ENCODE measurements around the gene MOK. TPM values are rescaled to one million over a fixed set of nuclear protein-coding genes. Genes with fewer than 3 reads are reported as not detected.
A peak's percentile ranks its signal among the peaks of the same experiment; 100 is the strongest.

The MOK gene
- total RNA-seq, 1 donor from 2014 or later, result 5.2 TPM

GRCh38 chr14:102184316-102185035, 120.5 kb downstream of the MOK start:
- Histone ChIP-seq H3K36me3 (ENCODE audit: control insufficient read depth in 3 of 3, insufficient read depth in 3 of 3, low read length in 3 of 3) (no peaks in the 10 kb centered on the region), H3K9ac (ENCODE audit: low read depth in 1 of 3, low read length in 3 of 3) (no peak overlapping the region), H3K27ac (ENCODE audit: low read depth, low read length) (no peak overlapping the region), H3K4me3 (ENCODE audit: low read length in 3 of 3) (no peak overlapping the region), H3K9me3 (ENCODE audit: control insufficient read depth in 3 of 3, low read length in 3 of 3) (no peaks in the 10 kb centered on the region), H3K27me3 (ENCODE audit: control insufficient read depth in 3 of 3, insufficient read depth in 3 of 3, low read length in 3 of 3) (no peaks in the 10 kb centered on the region), H3K4me1 (ENCODE audit: control insufficient read depth in 3 of 3, insufficient read depth in 3 of 3, low read length in 3 of 3) (peaks cover 46 to 47% (median 47%) of the 10 kb centered on the region in 3 donors)

GRCh38 chr14:102183886-102184285, 121.1 kb downstream of the MOK start:
- H3K36me3 ChIP-seq (ENCODE audit: control insufficient read depth in 3 of 3, insufficient read depth in 3 of 3, low read length in 3 of 3), result no peaks in the 10 kb centered on the region
- no peaks in the 10 kb centered on the region for H3K27me3 ChIP-seq (ENCODE audit: control insufficient read depth in 3 of 3, insufficient read depth in 3 of 3, low read length in 3 of 3)
- no peak overlapping the region for H3K9ac ChIP-seq (ENCODE audit: low read depth in 1 of 3, low read length in 3 of 3)
- H3K4me1 ChIP-seq (ENCODE audit: control insufficient read depth in 3 of 3, insufficient read depth in 3 of 3, low read length in 3 of 3), result peaks cover 46 to 47% (median 47%) of the 10 kb centered on the region in 3 donors
- no peaks in the 10 kb centered on the region for H3K9me3 ChIP-seq (ENCODE audit: control insufficient read depth in 3 of 3, low read length in 3 of 3)
- no peak overlapping the region for H3K4me3 ChIP-seq (ENCODE audit: low read length in 3 of 3)
- no peak overlapping the region for H3K27ac ChIP-seq (ENCODE audit: low read depth, low read length)

DNA sequence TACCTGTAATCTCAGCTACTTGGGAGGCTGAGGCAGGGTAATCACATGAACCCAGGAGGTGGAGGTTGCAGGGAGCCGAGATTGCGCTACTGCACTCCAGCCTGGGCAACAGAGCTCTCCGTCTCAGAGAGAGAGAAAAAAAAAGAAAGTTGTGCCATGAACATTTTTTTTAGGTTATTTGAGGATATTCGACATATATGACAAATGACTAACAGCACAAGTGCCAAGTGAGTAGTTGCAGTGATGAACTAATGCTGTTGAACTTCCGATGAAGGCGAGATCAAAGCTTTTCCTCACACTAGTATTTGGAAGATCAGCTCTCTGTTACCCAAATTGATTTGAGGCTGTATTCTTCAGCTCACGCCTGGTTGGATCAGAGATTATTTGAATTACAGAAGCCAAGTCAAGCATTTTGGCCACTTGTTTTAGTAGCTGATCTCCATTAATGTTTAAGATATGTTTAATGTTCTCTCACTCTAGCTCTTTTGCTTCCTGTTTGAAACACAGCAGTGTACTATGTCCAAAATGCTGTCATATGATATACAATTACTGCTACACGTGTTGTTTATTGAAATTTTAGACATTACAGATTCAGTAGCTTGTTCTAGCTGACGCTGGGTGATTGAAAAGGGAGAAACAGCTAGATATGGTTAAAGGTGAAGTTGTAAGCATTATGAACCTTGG, 121.9 kb downstream of the MOK start:
- H3K4me3 ChIP-seq (ENCODE audit: low read length in 3 of 3), result no peak overlapping the region
- no peaks in the 10 kb centered on the region for H3K27me3 ChIP-seq (ENCODE audit: control insufficient read depth in 3 of 3, insufficient read depth in 3 of 3, low read length in 3 of 3)
- H3K4me1 ChIP-seq (ENCODE audit: control insufficient read depth in 3 of 3, insufficient read depth in 3 of 3, low read length in 3 of 3), result peaks cover 46 to 52% (median 47%) of the 10 kb centered on the region in 3 donors
- H3K9ac ChIP-seq (ENCODE audit: low read depth in 1 of 3, low read length in 3 of 3), result peak overlapping the region in 1 of 3 donors; percentile 43
- no peaks in the 10 kb centered on the region for H3K36me3 ChIP-seq (ENCODE audit: control insufficient read depth in 3 of 3, insufficient read depth in 3 of 3, low read length in 3 of 3)
- no peak overlapping the region for H3K27ac ChIP-seq (ENCODE audit: low read depth, low read length)
- H3K9me3 ChIP-seq (ENCODE audit: control insufficient read depth in 3 of 3, low read length in 3 of 3), result no peaks in the 10 kb centered on the region

- Histone ChIP-seq H3K36me3 (ENCODE audit: control insufficient read depth in 3 of 3, insufficient read depth in 3 of 3, low read length in 3 of 3) (no peaks in the 10 kb centered on the region), H3K4me1 (ENCODE audit: control insufficient read depth in 3 of 3, insufficient read depth in 3 of 3, low read length in 3 of 3) (peaks cover 40 to 46% (median 41%) of the 10 kb centered on the region in 3 donors), H3K9ac (ENCODE audit: low read depth in 1 of 3, low read length in 3 of 3) (no peak overlapping the region), H3K27ac (ENCODE audit: low read depth, low read length) (no peak overlapping the region), H3K9me3 (ENCODE audit: control insufficient read depth in 3 of 3, low read length in 3 of 3) (no peaks in the 10 kb centered on the region), H3K27me3 (ENCODE audit: control insufficient read depth in 3 of 3, insufficient read depth in 3 of 3, low read length in 3 of 3) (no peaks in the 10 kb centered on the region), H3K4me3 (ENCODE audit: low read length in 3 of 3) (no peak overlapping the region)
These were observed 122.8 kb downstream of the MOK start for GRCh38 chr14:102182190-102182589.

DNA sequence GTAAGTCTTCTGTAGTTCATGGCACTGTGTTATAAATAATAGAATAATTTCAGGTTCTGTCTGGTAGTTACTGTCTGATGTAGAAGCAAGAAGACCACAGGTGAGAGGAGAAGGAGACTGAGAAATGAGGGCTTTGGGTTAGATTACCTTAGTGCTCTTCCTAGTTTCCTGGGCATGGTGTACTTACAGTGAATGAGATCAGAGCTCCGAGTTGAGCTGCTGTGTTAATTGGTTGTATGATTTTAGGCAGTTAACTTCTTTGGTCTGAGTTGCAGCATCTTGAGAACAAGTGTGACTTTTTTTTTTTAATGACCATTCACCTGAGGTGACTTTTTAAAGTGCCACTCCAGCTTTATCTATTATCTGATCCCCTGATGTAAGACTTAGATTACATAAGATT, 123.8 kb downstream of the MOK start:
- no peak overlapping the region for H3K4me3 ChIP-seq (ENCODE audit: low read length in 3 of 3)

DNA sequence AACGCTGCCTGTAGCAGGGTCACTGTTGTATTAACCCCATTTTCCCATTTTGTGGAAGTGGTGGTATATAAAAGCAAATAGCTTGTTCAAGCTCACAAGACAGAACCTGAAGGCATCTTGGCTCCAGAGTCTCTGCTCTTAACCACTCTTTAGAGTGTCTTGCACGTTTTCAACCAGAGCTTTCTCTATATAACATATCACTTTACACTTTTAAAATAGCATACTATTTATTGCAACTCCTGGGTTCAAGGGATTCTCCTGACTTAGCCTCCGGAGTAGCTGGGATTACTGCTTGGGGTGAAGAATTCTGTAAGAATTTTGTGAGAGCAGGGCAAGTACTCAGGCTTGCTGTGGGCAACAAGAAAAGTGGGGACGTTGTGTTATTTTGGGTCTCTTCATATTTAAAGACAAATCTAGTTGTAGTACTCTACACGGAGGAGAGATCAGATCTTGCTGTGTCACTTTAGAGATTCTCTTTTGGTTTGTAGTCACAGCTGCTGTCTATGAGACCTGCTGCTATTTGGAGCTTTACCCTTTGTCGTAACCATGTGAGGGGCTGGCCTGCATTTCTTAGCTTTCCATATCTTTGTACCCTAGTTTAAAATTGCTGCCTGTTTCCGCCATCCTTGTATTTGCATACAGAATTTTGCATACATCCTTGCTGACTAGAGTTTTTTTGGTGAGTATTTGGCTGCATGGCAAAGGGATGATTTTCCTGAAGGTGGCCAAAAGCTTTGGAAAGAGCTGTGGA, 124.5 kb downstream of the MOK start:
- Histone ChIP-seq H3K4me1 (ENCODE audit: control insufficient read depth in 3 of 3, insufficient read depth in 3 of 3, low read length in 3 of 3) (peaks cover 39 to 42% (median 39%) of the 10 kb centered on the region in 3 donors), H3K27ac (ENCODE audit: low read depth, low read length) (peak overlapping the region; percentile 67), H3K4me3 (ENCODE audit: low read length in 3 of 3) (peak overlapping the region in 2 of 3 donors; percentile 4 to 38), H3K9ac (ENCODE audit: low read depth in 1 of 3, low read length in 3 of 3) (peak overlapping the region in 2 of 3 donors; percentile 32 to 69), H3K36me3 (ENCODE audit: control insufficient read depth in 3 of 3, insufficient read depth in 3 of 3, low read length in 3 of 3) (no peaks in the 10 kb centered on the region), H3K27me3 (ENCODE audit: control insufficient read depth in 3 of 3, insufficient read depth in 3 of 3, low read length in 3 of 3) (no peaks in the 10 kb centered on the region), H3K9me3 (ENCODE audit: control insufficient read depth in 3 of 3, low read length in 3 of 3) (no peaks in the 10 kb centered on the region)

More for the DNA sequence above, 123.8 kb downstream of the MOK start:
- H3K4me1 ChIP-seq (ENCODE audit: control insufficient read depth in 3 of 3, insufficient read depth in 3 of 3, low read length in 3 of 3), result peaks cover 39 to 42% (median 39%) of the 10 kb centered on the region in 3 donors
- no peak overlapping the region for H3K9ac ChIP-seq (ENCODE audit: low read depth in 1 of 3, low read length in 3 of 3)
- no peaks in the 10 kb centered on the region for H3K27me3 ChIP-seq (ENCODE audit: control insufficient read depth in 3 of 3, insufficient read depth in 3 of 3, low read length in 3 of 3)
- H3K36me3 ChIP-seq (ENCODE audit: control insufficient read depth in 3 of 3, insufficient read depth in 3 of 3, low read length in 3 of 3), result no peaks in the 10 kb centered on the region
- H3K9me3 ChIP-seq (ENCODE audit: control insufficient read depth in 3 of 3, low read length in 3 of 3), result no peaks in the 10 kb centered on the region
- H3K27ac ChIP-seq (ENCODE audit: low read depth, low read length), result peak overlapping the region; percentile 67

Other genes starting within 250 kb of the MOK start
- gene HSP90AA1, start 218.1 kb downstream of the MOK start, total RNA-seq, result 74.6 TPM
- 26.1 TPM for gene WDR20, start 165.3 kb downstream of the MOK start, total RNA-seq
- gene ZNF839, start 14.6 kb upstream of the MOK start, total RNA-seq, result 15.7 TPM
- 24.0 TPM for gene CINP, start 57.7 kb upstream of the MOK start, total RNA-seq
- 12.0 TPM for gene TECPR2, start 57.8 kb upstream of the MOK start, total RNA-seq
- 9.4 TPM for gene ANKRD9, start 204.6 kb upstream of the MOK start, total RNA-seq